ENCODE data around the gene TTC39B.

GRCh38 chr9:15299374-15299939, 7.6 kb downstream of the TTC39B start:
- TF ChIP-seq, protein P1, sequence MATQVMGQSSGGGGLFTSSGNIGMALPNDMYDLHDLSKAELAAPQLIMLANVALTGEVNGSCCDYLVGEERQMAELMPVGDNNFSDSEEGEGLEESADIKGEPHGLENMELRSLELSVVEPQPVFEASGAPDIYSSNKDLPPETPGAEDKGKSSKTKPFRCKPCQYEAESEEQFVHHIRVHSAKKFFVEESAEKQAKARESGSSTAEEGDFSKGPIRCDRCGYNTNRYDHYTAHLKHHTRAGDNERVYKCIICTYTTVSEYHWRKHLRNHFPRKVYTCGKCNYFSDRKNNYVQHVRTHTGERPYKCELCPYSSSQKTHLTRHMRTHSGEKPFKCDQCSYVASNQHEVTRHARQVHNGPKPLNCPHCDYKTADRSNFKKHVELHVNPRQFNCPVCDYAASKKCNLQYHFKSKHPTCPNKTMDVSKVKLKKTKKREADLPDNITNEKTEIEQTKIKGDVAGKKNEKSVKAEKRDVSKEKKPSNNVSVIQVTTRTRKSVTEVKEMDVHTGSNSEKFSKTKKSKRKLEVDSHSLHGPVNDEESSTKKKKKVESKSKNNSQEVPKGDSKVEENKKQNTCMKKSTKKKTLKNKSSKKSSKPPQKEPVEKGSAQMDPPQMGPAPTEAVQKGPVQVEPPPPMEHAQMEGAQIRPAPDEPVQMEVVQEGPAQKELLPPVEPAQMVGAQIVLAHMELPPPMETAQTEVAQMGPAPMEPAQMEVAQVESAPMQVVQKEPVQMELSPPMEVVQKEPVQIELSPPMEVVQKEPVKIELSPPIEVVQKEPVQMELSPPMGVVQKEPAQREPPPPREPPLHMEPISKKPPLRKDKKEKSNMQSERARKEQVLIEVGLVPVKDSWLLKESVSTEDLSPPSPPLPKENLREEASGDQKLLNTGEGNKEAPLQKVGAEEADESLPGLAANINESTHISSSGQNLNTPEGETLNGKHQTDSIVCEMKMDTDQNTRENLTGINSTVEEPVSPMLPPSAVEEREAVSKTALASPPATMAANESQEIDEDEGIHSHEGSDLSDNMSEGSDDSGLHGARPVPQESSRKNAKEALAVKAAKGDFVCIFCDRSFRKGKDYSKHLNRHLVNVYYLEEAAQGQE (IDR thresholded peaks at IDR 0.05; ENCODE audit: low read depth), result no peak
- no peak for TF ChIP-seq EP300 (IDR thresholded peaks at IDR 0.05; ENCODE audit: borderline replicate concordance)
- TF ChIP-seq RAD21 (IDR thresholded peaks at IDR 0.05; ENCODE audit: low read depth), result no peak
- TF ChIP-seq MAX (IDR thresholded peaks at IDR 0.05), result no peak
- TF ChIP-seq CREB1 (IDR thresholded peaks at IDR 0.05; ENCODE audit: low read depth), result no peak
- TF ChIP-seq NFIC (IDR thresholded peaks at IDR 0.05), result no peak
- TF ChIP-seq, protein P2, sequence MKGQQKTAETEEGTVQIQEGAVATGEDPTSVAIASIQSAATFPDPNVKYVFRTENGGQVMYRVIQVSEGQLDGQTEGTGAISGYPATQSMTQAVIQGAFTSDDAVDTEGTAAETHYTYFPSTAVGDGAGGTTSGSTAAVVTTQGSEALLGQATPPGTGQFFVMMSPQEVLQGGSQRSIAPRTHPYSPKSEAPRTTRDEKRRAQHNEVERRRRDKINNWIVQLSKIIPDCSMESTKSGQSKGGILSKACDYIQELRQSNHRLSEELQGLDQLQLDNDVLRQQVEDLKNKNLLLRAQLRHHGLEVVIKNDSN (IDR thresholded peaks at IDR 0.05), result no peak
- TF ChIP-seq TAF1 (IDR thresholded peaks at IDR 0.05; ENCODE audit: low read depth), result no peak
- TF ChIP-seq FOXM1 (IDR thresholded peaks at IDR 0.05; ENCODE audit: borderline replicate concordance, low read depth), result no peak
- TF ChIP-seq YY1 (IDR thresholded peaks at IDR 0.05; ENCODE audit: low read depth), result no peak
- no peak for TF ChIP-seq CEBPB (IDR thresholded peaks at IDR 0.05)
- TF ChIP-seq EGR1 (IDR thresholded peaks at IDR 0.05), result no peak

All from Ishikawa (cell line).